ENCODE results near the gene STMND1.

Gene STMND1

DNA sequence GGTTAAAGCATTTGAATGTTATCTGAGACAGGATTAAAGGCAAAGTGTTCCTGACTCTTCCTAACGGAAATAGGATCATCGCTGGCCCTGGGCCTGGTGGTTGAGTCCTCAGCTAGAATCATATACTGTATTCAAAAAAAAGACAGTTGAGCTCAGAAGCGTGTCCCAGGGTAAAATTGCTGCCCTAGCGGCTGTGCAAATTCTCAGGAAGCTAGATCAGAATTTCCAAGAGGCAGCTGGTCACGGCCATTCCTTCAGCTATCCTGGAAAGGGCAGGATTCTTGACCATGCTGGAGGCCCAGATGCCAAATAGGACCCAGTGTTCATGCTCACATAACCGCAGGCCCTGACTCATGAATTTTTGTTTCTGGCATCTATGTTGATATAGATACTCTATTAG is 67.4 kb downstream of the STMND1 start:
- Mint-ChIP-seq H3K4me3 (no peak overlapping the region), H3K27ac (no peak overlapping the region), H3K27me3 (no peaks in the 10 kb centered on the region), H3K4me1 (no peaks in the 10 kb centered on the region), H3K9me3 (no peaks in the 10 kb centered on the region)
- ATAC-seq (no peak), DNase-seq (no peak)

DNA sequence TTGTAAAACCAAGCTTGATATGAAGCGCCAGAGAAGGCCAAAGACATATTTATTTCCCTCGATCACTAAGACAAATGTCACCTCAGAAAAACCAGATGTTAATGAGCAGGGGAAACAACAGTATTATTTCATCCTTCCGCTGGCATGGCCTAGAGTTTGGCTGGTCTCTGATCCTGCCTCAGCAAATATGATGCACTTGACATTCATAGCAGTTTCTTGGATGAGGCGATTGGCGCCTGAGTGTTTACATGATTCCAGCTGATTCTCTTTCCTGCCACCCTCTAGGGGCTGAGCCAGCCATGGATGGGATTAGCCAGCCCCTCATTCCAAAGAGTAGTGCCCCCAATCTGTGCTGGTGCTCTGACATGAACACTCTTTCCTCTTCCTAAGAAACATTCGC is 67.9 kb downstream of the STMND1 start:
- ATAC-seq: no peak
- no peaks in the 10 kb centered on the region for H3K4me1 Mint-ChIP-seq
- H3K27me3 Mint-ChIP-seq: no peaks in the 10 kb centered on the region
- H3K9me3 Mint-ChIP-seq: no peaks in the 10 kb centered on the region
- no peak for DNase-seq
- H3K27ac Mint-ChIP-seq: no peak overlapping the region
- H3K4me3 Mint-ChIP-seq: no peak overlapping the region

DNA sequence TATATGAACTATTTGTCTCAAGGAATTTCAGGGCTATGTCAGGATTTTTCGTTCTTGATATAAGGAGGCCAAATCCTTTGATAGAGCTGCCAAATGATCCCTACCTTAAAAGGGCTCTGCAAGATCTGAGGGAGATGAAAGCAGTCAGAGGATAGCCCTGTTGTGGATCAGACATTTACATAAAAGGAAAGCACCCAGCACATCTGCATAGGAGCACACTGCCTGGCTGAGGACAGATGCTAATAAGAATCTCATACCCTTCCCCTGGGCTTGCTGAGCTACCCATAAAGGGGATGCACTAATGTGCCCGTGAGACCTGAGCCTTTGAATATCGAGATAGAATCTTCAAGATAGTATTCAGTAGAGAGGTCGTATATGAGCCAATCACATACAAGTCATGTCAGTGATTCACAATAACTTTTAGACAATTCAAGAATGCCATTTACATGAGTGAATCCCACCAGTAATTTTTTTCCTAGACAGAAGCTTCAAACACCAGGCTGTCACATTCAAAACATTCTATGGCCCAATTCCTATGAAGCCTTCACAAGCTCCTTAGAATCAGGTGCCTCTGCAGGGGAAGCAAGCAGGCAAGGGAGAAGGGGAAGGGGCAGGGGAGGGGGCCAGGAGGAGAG is 71.1 kb downstream of the STMND1 start:
- ATAC-seq (no peak), DNase-seq (no peak)
- Mint-ChIP-seq H3K4me1 (no peaks in the 10 kb centered on the region), H3K27ac (no peak overlapping the region), H3K4me3 (no peak overlapping the region), H3K9me3 (peaks cover 0 to 7% of the 10 kb centered on the region in 2 donors), H3K27me3 (peaks cover 9% of the 10 kb centered on the region)

DNA sequence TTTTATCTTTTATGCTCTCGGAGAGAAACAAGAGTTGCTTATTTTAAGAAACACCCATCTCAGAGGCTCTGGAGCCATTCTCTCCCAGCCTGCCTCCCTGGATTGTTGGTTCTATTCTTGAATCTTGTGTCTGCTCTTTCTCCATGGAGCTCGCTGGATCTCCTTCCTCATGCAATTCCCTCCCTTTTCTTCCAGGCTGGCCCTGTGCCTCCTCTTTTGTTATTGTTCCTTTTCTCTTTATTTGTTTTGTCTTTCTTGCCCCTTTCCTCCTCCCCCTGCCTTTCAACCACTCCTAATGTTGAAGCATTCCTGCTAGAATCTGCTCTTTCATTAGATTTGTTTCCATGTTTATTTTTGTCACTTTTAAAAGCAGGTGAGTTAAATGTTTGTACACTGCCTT is 76.5 kb downstream of the STMND1 start:
- Mint-ChIP-seq H3K27me3 (peaks cover 9% of the 10 kb centered on the region), H3K4me3 (no peak overlapping the region), H3K27ac (no peak overlapping the region), H3K4me1 (no peaks in the 10 kb centered on the region), H3K9me3 (peaks cover 0 to 7% of the 10 kb centered on the region in 2 donors)
- ATAC-seq: no peak
- no peak for DNase-seq

DNA sequence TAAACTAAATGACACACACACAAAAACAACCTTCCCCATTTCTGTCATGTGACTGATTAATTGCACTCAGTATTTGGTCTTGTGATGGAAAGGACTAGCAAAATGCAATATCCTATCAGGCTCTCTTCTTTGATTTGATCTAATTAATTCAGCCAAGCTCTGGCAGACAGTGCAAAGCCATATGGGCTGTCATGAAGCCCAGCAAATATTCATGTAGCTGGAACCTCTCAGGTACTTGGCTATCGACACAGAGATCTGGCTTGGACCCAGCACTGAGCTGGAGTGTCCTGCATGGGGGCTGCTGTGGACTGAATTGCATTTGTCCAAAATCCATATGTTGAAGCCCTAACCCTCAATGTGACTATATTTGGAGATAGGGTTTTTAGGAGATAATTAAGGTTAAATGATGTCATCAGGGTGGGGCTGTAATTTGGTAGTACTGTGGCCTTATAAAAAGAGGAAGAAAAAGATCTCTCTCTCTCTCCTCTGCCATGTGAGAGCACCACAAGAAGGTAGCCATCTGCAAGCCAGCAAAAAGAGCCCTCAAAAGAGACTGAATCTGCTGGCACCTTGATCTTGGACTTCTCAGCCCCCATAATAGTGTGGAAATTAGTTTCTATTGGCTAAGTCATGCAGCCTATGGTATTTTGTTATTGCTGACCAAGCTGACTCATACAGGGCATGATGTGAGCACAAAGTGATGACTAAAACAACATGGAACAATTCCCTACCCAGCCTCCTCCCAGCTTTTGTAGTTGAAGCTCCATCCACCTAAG is 77.1 kb downstream of the STMND1 start:
- H3K27ac Mint-ChIP-seq: no peak overlapping the region
- no peak for DNase-seq
- peaks cover 9% of the 10 kb centered on the region for H3K27me3 Mint-ChIP-seq
- no peak overlapping the region for H3K4me3 Mint-ChIP-seq
- ATAC-seq: no peak
- no peaks in the 10 kb centered on the region for H3K4me1 Mint-ChIP-seq
- peaks cover 0 to 7% of the 10 kb centered on the region in 2 donors for H3K9me3 Mint-ChIP-seq

DNA sequence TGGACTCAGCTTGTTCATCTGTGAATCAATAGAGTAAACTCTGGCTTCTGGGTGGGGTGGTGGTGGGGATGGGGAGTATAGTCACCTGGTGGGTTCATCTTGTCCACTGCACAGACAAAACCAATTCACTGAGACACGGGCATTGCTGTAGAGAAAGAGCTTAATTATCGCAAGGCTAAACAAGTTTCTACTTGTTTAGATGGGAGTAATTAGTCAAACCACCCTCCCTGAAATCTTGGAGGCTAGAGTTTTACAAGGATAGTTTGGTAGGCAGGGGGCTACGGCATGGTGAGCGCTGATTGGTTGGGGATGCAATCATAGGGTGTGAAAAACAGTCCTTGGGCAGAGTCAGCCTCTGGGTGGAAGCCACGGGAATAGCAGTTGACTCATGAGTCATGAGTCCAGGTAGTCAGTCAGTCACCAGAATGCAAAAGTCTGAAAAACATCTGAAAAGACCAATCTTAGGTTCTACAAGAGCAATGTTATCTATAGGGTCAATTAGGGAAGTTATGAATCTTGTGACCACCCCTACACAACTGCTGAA is 77.8 kb downstream of the STMND1 start:
- ATAC-seq: no peak
- DNase-seq: no peak
- Mint-ChIP-seq H3K9me3 (peaks cover 0 to 7% of the 10 kb centered on the region in 2 donors), H3K4me3 (no peak overlapping the region), H3K27me3 (peaks cover 9% of the 10 kb centered on the region), H3K27ac (no peak overlapping the region), H3K4me1 (no peaks in the 10 kb centered on the region)
